SH-SY5Y (cell line): ENCODE measurements around the gene SESN3.

Source experiments
- GATA2 ChIP-seq: IDR thresholded peaks from 2 replicates; pipeline ENCODE4 v1.6.1; 2011; ENCODE audit warnings: mild to moderate bottlenecking, low read depth, low read length
- GATA3 ChIP-seq: IDR thresholded peaks from 2 replicates; pipeline ENCODE4 v1.6.1; 2011; ENCODE audit warnings: low read depth, mild to moderate bottlenecking, low read length, moderate library complexity

Gene SESN3

GRCh38 chr11:95153857-95154246 lies 77.2 kb downstream of the SESN3 start:
- TF ChIP-seq GATA2 (no peak), GATA3 (no peak)

- TF ChIP-seq GATA3 (no peak), GATA2 (no peak)
Measured at GRCh38 chr11:95152876-95153856, 77.8 kb downstream of the SESN3 start.

- no peak for TF ChIP-seq GATA2
- no peak for TF ChIP-seq GATA3
Measured at GRCh38 chr11:95150956-95151684, 79.9 kb downstream of the SESN3 start.

GRCh38 chr11:95149651-95150364 lies 81.2 kb downstream of the SESN3 start:
- TF ChIP-seq GATA2 (no peak), GATA3 (no peak)

GRCh38 chr11:95148938-95149337 lies 82.1 kb downstream of the SESN3 start:
- no peak for TF ChIP-seq GATA3
- TF ChIP-seq GATA2: no peak

- TF ChIP-seq GATA3 (no peak), GATA2 (no peak)
Measured at GRCh38 chr11:95148406-95148805, 82.6 kb downstream of the SESN3 start.

GRCh38 chr11:95147364-95147905 lies 83.6 kb downstream of the SESN3 start:
- peak; percentile 82 for TF ChIP-seq GATA2
- peak; percentile 60; the same call in 1 of the 2 replicates for TF ChIP-seq GATA3

- no peak for TF ChIP-seq GATA2
- no peak for TF ChIP-seq GATA3
Measured at GRCh38 chr11:95145430-95146060, 85.5 kb downstream of the SESN3 start.

GRCh38 chr11:95144313-95145235 lies 86.4 kb downstream of the SESN3 start:
- no peak for TF ChIP-seq GATA3
- TF ChIP-seq GATA2: no peak

GRCh38 chr11:95143106-95143681 lies 87.8 kb downstream of the SESN3 start:
- TF ChIP-seq GATA2 (no peak), GATA3 (no peak)

- TF ChIP-seq GATA3 (no peak), GATA2 (no peak)
Measured at GRCh38 chr11:95142431-95142830, 88.6 kb downstream of the SESN3 start.

GRCh38 chr11:95140397-95141033 lies 90.5 kb downstream of the SESN3 start:
- TF ChIP-seq GATA3 (no peak), GATA2 (no peak)
